HG03460 (cell line): Measurements from ENCODE around the gene ACTL8.
"Not testable (repeated sequence)": the region's sequence is repeated elsewhere in the genome, so short reads cannot be mapped to it uniquely, and the experiment has no call there.

Source experiments
- ATAC-seq: cut with Tn5 transposase; IDR thresholded peaks from one replicate; pipeline ENCODE4 v1.9.1; 2021; ENCODE audit not compliant: unreplicated experiment

ACTL8 gene

DNA sequence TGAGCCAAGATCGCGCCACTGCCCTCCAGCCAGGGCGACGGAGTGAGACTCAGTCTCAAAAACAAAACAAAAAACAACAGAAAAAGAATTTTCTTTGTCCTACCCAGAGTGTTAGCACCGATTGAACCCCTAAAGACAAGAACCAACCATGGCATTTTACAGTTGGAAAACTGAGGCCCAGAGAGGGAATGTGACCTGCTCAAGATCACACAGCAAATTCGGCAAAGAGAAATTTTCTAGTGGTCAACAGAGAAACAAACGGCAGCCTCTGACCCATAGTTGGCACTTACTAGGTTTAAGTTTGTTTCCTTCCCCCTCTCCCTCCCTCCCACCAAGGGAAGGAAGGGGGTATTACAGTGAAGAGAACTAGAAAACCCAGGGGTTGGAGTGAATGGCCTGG, 20.5 kb upstream of the ACTL8 start:
- ATAC-seq = no peak

DNA sequence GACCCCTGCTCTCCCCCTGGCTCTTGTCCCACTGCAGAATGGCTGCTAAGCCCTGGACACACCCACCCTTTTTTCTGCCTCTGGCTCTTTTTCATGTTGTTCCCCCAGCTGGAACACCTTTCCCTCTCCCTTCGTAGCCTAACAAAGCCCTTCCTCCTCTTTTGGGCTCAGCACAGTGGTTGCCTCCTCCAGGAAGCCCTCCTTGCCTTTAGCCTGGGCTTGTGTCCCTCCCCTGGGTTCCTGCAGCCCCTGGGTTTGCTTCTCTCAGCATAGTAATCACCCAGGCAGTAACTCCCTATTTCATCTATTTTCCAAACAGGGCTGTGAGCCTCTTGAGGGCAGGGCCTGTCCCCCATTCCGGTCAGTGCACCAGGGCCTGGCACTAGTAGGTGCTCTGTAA, 19.8 kb upstream of the ACTL8 start:
- ATAC-seq = no peak

GRCh38 chr1:17735793-17736192, 19.3 kb upstream of the ACTL8 start:
- no peak for ATAC-seq

DNA sequence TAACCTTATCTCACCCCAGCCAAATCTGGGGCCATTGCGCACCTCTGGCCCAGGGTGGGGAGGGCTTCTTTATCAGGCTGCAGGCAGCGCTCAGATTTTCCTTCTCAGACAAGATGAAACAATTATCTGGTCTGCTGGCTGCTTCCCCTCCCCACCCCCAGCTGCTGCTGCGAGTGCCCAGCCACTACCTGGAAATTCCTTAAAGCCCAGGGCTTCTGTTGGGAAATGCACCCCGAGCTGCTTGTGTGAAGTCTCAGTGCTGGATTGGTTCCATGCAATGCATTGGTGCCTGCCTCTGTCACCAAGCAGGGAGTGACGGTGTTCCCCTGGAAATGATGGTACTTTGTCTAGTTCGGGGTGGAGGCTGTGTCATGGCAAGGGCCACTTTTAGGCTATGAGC, 18.5 kb upstream of the ACTL8 start:
- no peak for ATAC-seq

GRCh38 chr1:17739050-17739449, 16.1 kb upstream of the ACTL8 start:
- ATAC-seq = no peak

DNA sequence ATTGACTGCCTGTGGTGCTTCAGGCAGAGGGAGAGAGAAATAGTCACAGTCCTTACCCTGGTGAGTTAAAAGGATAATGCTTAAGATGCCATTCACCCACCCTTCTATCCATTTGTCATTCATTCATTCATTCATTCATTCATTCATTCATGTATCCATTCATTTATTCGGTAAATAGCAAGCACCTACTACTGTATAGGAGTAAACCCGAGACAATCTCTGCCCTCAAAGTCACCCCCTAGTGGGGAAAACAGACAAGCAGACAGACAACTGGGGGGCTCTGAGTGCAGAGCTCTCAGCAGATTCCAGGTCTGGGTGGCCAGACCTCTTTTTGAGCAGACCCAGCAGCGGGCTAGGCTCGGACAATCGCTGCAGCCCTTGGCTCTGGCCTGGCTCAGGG, 14.1 kb upstream of the ACTL8 start:
- no peak for ATAC-seq

GRCh38 chr1:17742583-17742982, 12.6 kb upstream of the ACTL8 start:
- ATAC-seq = no peak

DNA sequence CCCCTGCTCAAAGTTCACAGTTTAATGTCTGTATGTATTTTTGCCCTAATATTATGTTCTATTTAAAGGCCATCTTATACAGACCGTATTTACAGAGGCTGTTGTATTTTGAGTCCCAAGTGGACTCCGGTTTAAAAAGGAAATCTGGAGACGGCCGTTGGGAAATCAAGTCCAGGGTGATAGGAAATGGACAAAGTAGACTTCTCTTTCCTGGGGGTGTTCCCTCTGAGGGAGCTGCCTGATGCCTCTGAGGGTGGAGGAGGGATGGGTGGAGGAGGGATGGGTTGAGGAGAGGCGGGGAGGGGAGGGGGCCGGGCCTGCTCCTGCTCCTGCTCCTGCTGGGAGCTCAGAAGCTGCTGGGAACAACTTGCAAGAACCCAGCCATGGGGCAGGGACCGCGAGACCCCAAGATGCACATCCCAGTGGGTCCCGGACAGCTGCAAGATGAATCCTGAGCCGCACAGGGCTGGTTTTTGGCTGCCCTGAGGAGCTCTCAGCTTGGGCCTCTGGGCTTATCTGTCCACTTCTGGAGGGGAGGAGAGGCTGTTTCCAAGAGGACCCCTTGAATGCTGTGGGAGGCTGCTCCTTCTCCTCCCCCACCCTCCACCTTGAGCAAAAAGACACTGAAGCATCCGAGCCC, 12.0 kb upstream of the ACTL8 start:
- ATAC-seq = no peak

- no peak for ATAC-seq
Measured at GRCh38 chr1:17743925-17744324, 11.2 kb upstream of the ACTL8 start.

- no peak for ATAC-seq
Measured at GRCh38 chr1:17744666-17745478, 10.3 kb upstream of the ACTL8 start.

GRCh38 chr1:17745479-17745955, 9.6 kb upstream of the ACTL8 start:
- no peak for ATAC-seq

DNA sequence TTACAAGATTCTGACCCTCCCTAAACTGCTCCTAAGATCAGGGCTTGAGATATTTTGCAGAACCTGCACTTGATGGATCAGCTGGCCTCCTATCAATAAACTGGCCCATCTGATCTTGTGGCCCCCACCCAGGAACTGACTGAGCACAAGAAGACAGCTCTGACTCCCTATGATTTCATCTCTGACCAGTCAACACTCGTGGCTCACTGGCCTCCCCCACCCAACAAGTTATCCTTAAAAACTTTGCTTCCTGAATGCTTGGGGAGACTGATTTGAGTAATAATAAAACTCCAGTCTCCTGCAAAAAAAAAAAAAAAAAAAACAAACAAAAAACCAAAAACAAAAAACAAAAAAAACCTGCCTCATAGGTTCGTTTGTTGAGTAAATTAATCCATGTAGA, 8.9 kb upstream of the ACTL8 start:
- not testable (repeated sequence) for ATAC-seq

DNA sequence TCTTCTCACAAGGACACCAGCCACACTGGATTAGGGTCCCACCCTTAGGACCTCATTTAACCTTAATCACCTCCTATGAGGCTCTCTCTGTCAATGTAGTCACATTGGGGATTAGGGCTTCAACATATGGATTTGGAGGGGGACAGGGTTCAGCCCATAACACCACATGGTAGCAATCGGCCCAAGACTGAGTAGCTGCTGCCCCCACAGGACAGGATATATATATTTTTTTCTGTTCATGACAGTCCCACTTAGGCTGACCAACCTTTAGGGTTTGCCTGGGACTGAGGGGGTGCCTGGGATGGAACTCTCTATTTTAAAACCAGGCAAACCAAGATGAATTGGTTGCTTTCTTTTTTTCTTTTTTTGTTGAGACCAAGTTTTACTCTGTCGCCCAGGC, 8.2 kb upstream of the ACTL8 start:
- no peak for ATAC-seq

GRCh38 chr1:17750333-17750732, 4.8 kb upstream of the ACTL8 start:
- no peak for ATAC-seq

GRCh38 chr1:17752356-17752755, 2.8 kb upstream of the ACTL8 start:
- ATAC-seq = no peak

GRCh38 chr1:17757426-17757825, 2.3 kb downstream of the ACTL8 start:
- no peak for ATAC-seq

GRCh38 chr1:17759114-17759513, 4.0 kb downstream of the ACTL8 start:
- no peak for ATAC-seq

DNA sequence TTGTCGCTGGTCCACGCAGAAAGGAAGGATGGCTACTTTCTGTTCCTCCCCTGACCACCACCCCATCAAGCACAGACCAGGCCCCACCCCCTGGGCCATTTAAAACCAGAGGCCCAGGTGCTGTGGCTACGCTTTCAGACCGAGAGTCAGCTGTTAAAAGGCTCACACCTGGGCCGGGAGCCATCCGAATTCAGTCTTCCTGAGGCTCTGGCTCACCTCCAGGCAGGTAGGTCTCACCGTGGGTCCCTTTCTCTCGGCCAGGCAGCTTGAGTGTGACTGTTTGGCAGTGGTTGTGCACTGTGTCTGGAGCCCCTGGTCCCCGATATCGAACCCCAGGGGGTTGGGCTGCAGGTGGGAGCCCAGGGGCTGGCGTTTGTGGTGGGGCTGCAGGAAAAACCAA, 7.2 kb downstream of the ACTL8 start:
- ATAC-seq = no peak

- no peak for ATAC-seq
Measured at GRCh38 chr1:17763417-17763816, 8.3 kb downstream of the ACTL8 start.

DNA sequence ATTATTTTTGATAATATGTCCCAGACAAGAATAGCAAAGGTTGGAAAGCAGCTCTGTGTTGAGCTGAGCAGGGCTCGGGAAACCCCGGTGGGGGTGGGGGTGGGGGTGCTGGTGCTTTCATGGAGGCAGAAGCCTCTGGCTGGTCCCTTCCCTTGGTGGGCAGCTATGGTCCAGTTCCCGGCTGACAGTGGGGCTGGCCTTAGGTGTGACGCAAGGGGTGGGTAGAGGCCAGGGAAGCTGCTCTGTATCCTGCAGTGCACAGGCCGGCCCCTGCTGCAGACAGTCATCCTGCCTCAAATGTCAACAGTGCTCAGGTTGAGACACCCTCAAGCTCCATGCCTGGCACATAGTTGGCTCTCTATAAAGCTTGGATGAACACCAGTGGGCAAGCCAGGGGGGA, 8.9 kb downstream of the ACTL8 start:
- no peak for ATAC-seq

DNA sequence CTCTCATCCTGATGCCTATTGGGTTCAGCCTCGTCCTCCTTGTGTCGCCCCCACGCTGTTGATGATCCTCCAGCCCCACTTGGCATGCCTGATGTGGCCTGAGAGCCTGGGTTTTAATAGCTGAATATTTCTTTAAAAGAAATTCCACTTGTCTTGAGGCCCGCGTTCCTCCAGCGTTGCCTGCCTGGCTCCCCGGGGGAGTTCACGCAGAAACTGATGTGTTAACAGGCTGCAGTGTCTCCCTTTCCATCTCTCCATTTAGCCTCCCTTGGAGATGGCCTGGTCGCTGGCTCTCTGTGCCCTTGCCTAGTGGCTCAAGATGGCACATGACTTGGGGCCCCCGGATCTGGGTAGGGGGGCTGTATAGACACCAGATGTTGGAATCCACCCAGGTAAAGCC, 9.5 kb downstream of the ACTL8 start:
- no peak for ATAC-seq
